HG03025 (cell line): Measurements from ENCODE around the gene FBLIM1.

Experiments
- ATAC-seq: cut with Tn5 transposase; IDR thresholded peaks from one replicate; pipeline ENCODE4 v1.9.1; 2021; ENCODE audit warnings: mild to moderate bottlenecking, moderate library complexity; ENCODE audit not compliant: unreplicated experiment, low FRiP score

FBLIM1 gene

GRCh38 chr1:15758343-15758931 lies at the start of gene FBLIM1:
TSS of gene FBLIM1 (plus strand) at chr1:15758795. CDS start at chr1:15764984, 6,189 bp downstream.
- no peak for ATAC-seq

- ATAC-seq, result no peak
These were observed 49.4 kb upstream of the FBLIM1 start for GRCh38 chr1:15709226-15709625.

- ATAC-seq, result no peak
These were observed 46.4 kb upstream of the FBLIM1 start for GRCh38 chr1:15712168-15712567.

- no peak for ATAC-seq
These were observed 44.0 kb upstream of the FBLIM1 start for GRCh38 chr1:15714406-15715136.

- ATAC-seq, result no peak
These were observed 41.0 kb upstream of the FBLIM1 start for GRCh38 chr1:15717418-15718125.

- no peak for ATAC-seq
These were observed 40.4 kb upstream of the FBLIM1 start for GRCh38 chr1:15718199-15718601.

- no peak for ATAC-seq
These were observed 39.0 kb upstream of the FBLIM1 start for GRCh38 chr1:15719381-15720120.

GRCh38 chr1:15720861-15721260 lies 37.7 kb upstream of the FBLIM1 start:
- ATAC-seq, result no peak

GRCh38 chr1:15722411-15722810 lies 36.2 kb upstream of the FBLIM1 start:
- no peak for ATAC-seq

- ATAC-seq, result no peak
These were observed 35.6 kb upstream of the FBLIM1 start for GRCh38 chr1:15722836-15723532.

GRCh38 chr1:15723631-15724246 lies 34.9 kb upstream of the FBLIM1 start:
- ATAC-seq, result no peak

- ATAC-seq, result no peak
These were observed 33.4 kb upstream of the FBLIM1 start for GRCh38 chr1:15724949-15725880.

GRCh38 chr1:15726508-15726907 lies 32.1 kb upstream of the FBLIM1 start:
- no peak for ATAC-seq

- ATAC-seq, result no peak
These were observed 31.6 kb upstream of the FBLIM1 start for GRCh38 chr1:15727021-15727420.

- no peak for ATAC-seq
These were observed 31.2 kb upstream of the FBLIM1 start for GRCh38 chr1:15727424-15727823.

GRCh38 chr1:15727866-15728534 lies 30.6 kb upstream of the FBLIM1 start:
- no peak for ATAC-seq

- ATAC-seq, result no peak
These were observed 29.5 kb upstream of the FBLIM1 start for GRCh38 chr1:15728937-15729657.

GRCh38 chr1:15730423-15730822 lies 28.2 kb upstream of the FBLIM1 start:
- no peak for ATAC-seq
